H9 (cell line): ENCODE measurements around the gene GSC2. TPM values are rescaled to one million over a fixed set of nuclear protein-coding genes. Genes with fewer than 3 reads are reported as not detected.

Source experiments
- DNase-seq: peaks from one replicate; pipeline ENCODE4 v3.0.0-alpha.2; 2017
- H2AFZ ChIP-seq: one replicate; pipeline ENCODE4 v1.6.1; 2013; ENCODE audit warnings: mild to moderate bottlenecking, low read length, control low read depth, moderate library complexity
- H2AK5ac ChIP-seq: 2 replicates; pipeline ENCODE4 v1.6.1; 2013; ENCODE audit warnings: low read length, control low read depth, mixed read lengths; ENCODE audit not compliant: insufficient read length
- H2BK120ac ChIP-seq: one replicate; pipeline ENCODE4 v1.6.1; 2013; ENCODE audit warnings: low read depth, mild to moderate bottlenecking, low read length, control low read depth, inconsistent platforms; ENCODE audit not compliant: poor library complexity, severe bottlenecking
- H2BK12ac ChIP-seq: 2 replicates; pipeline ENCODE4 v1.6.1; 2013; ENCODE audit warnings: low read length, control low read depth, mixed read lengths, low read depth; ENCODE audit not compliant: insufficient read length
- H2BK15ac ChIP-seq: 2 replicates; pipeline ENCODE4 v1.6.1; 2013; ENCODE audit warnings: low read depth, low read length, control low read depth
- H2BK20ac ChIP-seq: one replicate; pipeline ENCODE4 v1.6.1; 2013; ENCODE audit warnings: low read depth, mild to moderate bottlenecking, low read length, control low read depth, inconsistent platforms; ENCODE audit not compliant: poor library complexity, severe bottlenecking
- H2BK5ac ChIP-seq: 2 replicates; pipeline ENCODE4 v1.6.1; 2013; ENCODE audit warnings: low read length, control low read depth, mixed read lengths; ENCODE audit not compliant: insufficient read length
- H3K14ac ChIP-seq: 2 replicates; pipeline ENCODE4 v1.6.1; 2013; ENCODE audit warnings: low read length, control low read depth; ENCODE audit not compliant: insufficient read depth
- H3K18ac ChIP-seq: 2 replicates; pipeline ENCODE4 v1.6.1; 2013; ENCODE audit warnings: low read depth, mild to moderate bottlenecking, mixed read lengths, low read length, control low read depth; ENCODE audit not compliant: insufficient read length
- H3K23ac ChIP-seq: 2 replicates; pipeline ENCODE4 v1.6.1; 2013; ENCODE audit warnings: low read length, control low read depth, mixed read lengths, low read depth; ENCODE audit not compliant: insufficient read length
- H3K23me2 ChIP-seq: 2 replicates; pipeline ENCODE4 v1.6.1; 2013; ENCODE audit warnings: low read depth, mild to moderate bottlenecking, mixed read lengths, low read length, control low read depth; ENCODE audit not compliant: insufficient read length, poor library complexity, severe bottlenecking
- H3K27ac ChIP-seq: 2 replicates; pipeline ENCODE4 v1.5.1; 2013; ENCODE audit warnings: low read length, control low read depth, mixed read lengths, low read depth; ENCODE audit not compliant: insufficient read length
- H3K27me3 ChIP-seq: 2 replicates; pipeline ENCODE4 v1.6.1; 2013; ENCODE audit warnings: low read length, control low read depth, inconsistent platforms; ENCODE audit not compliant: insufficient read depth
- H3K4ac ChIP-seq: 2 replicates; pipeline ENCODE4 v1.6.1; 2013; ENCODE audit warnings: low read depth, mild to moderate bottlenecking, control low read depth, inconsistent platforms, low read length, moderate library complexity
- H3K4me1 ChIP-seq: 2 replicates; pipeline ENCODE4 v1.6.1; 2013; ENCODE audit warnings: low read length, control low read depth, inconsistent platforms; ENCODE audit not compliant: insufficient read depth
- H3K4me2 ChIP-seq: 2 replicates; pipeline ENCODE4 v1.6.1; 2013; ENCODE audit warnings: low read length, control low read depth, mixed read lengths; ENCODE audit not compliant: insufficient read length, insufficient read depth
- H3K56ac ChIP-seq: 2 replicates; pipeline ENCODE4 v1.6.1; 2013; ENCODE audit warnings: low read depth, mild to moderate bottlenecking, mixed read lengths, low read length, control low read depth; ENCODE audit not compliant: insufficient read length
- H3K79me1 ChIP-seq: 2 replicates; pipeline ENCODE4 v1.6.1; 2013; ENCODE audit warnings: low read depth, mild to moderate bottlenecking, moderate library complexity, low read length, control low read depth, inconsistent platforms; ENCODE audit not compliant: insufficient read depth, poor library complexity, severe bottlenecking
- H3K79me2 ChIP-seq: 2 replicates; pipeline ENCODE4 v1.6.1; 2013; ENCODE audit warnings: low read length, control low read depth, inconsistent platforms; ENCODE audit not compliant: insufficient read depth
- H3K9ac ChIP-seq: 2 replicates; pipeline ENCODE4 v1.6.1; 2013; ENCODE audit warnings: low read length, control low read depth, mixed read lengths; ENCODE audit not compliant: insufficient read length; ENCODE audit errors: extremely low read depth
- H3K9me3 ChIP-seq: one replicate; pipeline ENCODE4 v1.6.1; 2013; ENCODE audit warnings: low read depth, low read length, inconsistent platforms; ENCODE audit not compliant: control insufficient read depth
- H3T11ph ChIP-seq: one replicate; pipeline ENCODE4 v1.6.1; 2013; ENCODE audit warnings: mild to moderate bottlenecking, low read length, control low read depth, inconsistent platforms
- H4K20me1 ChIP-seq: one replicate; pipeline ENCODE4 v1.6.1; 2013; ENCODE audit not compliant: control insufficient read depth, insufficient read length, insufficient read depth
- H4K5ac ChIP-seq: 2 replicates; pipeline ENCODE4 v1.6.1; 2013; ENCODE audit warnings: low read depth, mild to moderate bottlenecking, mixed read lengths, low read length, control low read depth; ENCODE audit not compliant: insufficient read length
- H4K8ac ChIP-seq: replicated peaks from 2 replicates; pipeline ENCODE4 v1.6.1; 2013; ENCODE audit warnings: low read length, control low read depth, mixed read lengths, low read depth; ENCODE audit not compliant: insufficient read length
- H4K91ac ChIP-seq: 2 replicates; pipeline ENCODE4 v1.6.1; 2013; ENCODE audit warnings: low read depth, mild to moderate bottlenecking, moderate library complexity, mixed read lengths, low read length, control low read depth; ENCODE audit not compliant: insufficient read length
- H3K27ac Mint-ChIP-seq, 3 experiments: 2 replicates in 2 of 3; 3 replicates in 1 of 3; pipeline ENCODE4 v1.8.0; 2020 to 2021; ENCODE audit warnings: mixed read lengths in 3 of 3, mild to moderate bottlenecking in 1 of 3, moderate library complexity in 1 of 3
- H3K27me3 Mint-ChIP-seq: 2 replicates; pipeline ENCODE4 v1.8.0; 2021; ENCODE audit warnings: low read depth, mild to moderate bottlenecking, moderate library complexity, mixed read lengths
- H3K36me3 Mint-ChIP-seq, 3 experiments: 2 replicates in 2 of 3; 3 replicates in 1 of 3; pipeline ENCODE4 v1.8.0; 2020 to 2021; ENCODE audit warnings: low read depth in 3 of 3, mixed read lengths in 3 of 3; ENCODE audit not compliant: insufficient read depth in 1 of 3
- H3K4me1 Mint-ChIP-seq, 2 experiments: 2 replicates each; pipeline ENCODE4 v1.8.0; 2020; ENCODE audit warnings: mixed read lengths in 2 of 2
- H3K4me3 Mint-ChIP-seq, 2 experiments: 2 replicates in 1 of 2; 3 replicates in 1 of 2; pipeline ENCODE4 v1.8.0; 2020 to 2021; ENCODE audit warnings: mild to moderate bottlenecking in 2 of 2, mixed read lengths in 2 of 2, moderate library complexity in 1 of 2
- H3K9me3 Mint-ChIP-seq, 2 experiments: 2 replicates in 1 of 2; 3 replicates in 1 of 2; pipeline ENCODE4 v1.8.0; 2020; ENCODE audit warnings: mild to moderate bottlenecking in 2 of 2, mixed read lengths in 2 of 2, moderate library complexity in 1 of 2
- WGBS: extraction: QIAGEN DNeasy Blood & Tissue Kit; methylation state at CpG from one replicate; pipeline ENCODE4 v1.1.7; 2013; ENCODE audit warnings: missing lambda C conversion rate, low lambda C conversion rate, mixed read lengths; ENCODE audit not compliant: insufficient read length; ENCODE audit errors: extremely low coverage; 5-methylcytosine and 5-hydroxymethylcytosine counted together
- total RNA-seq: library from RNA; stranded (reverse); gene quantifications from 2 replicates; pipeline ENCODE4 v1.2.1, GENCODE V29; 2021
- TF ChIP-seq, protein P1 (sequence below): fragments of 200-600 bp; sonication (generic); conservative IDR thresholded peaks from 3 replicates; pipeline ENCODE4 v1.8.0; 2021; ENCODE audit warnings: antibody characterized with exemption, mild to moderate bottlenecking

Gene GSC2
- total RNA-seq, 1 experiment from 2014 or later = 0.22 TPM

DNA sequence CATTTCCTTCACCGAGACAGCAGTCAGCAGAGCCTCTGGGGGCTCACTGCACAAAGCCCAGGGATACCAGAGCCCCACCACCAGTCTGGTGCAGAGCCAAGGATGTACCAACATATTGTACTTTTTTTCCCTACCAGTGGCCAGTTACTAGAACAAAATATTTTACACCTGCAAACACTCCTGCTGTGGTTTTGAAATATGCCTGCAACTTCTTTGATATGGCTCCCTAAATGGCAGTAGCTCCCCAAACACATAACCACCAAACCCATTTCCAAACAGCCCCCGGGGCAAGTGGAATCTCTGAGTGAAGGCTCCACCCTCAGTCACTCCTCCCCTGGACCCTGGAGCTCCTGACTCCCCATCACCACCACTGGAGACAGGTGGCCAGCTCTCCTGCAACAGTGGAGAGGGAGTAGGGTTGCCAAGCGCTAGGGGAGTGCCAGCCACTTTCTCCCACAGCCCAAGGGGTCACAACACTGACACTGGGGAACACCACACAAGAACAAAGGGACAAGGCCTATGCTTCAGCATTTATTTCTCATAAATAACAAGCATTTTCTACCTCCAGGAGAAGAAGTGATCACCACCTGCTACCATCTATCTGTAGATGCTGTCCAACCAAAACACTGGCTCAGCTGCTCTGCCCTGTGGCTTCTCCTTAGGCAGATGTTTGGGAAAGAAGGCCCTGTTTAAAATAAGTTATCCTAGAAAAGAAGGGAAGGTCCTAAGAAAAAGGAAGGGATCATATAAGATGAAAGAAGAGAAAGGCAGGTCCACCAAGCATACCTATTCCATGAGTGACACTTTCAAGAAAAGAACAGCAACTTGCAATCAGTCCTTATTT lies 43.0 kb downstream of the GSC2 start:
- Mint-ChIP-seq H3K27me3 (no peaks in the 10 kb centered on the region), H3K9me3 (no peaks in the 10 kb centered on the region), H3K4me3 (no peak overlapping the region), H3K27ac (no peak overlapping the region), H3K36me3 (peaks cover 0 to 4% (median 0%) of the 10 kb centered on the region in 3 experiments; a peak in 1 of 7 replicates), H3K4me1 (peaks cover 28 to 29% of the 10 kb centered on the region in 2 experiments)
- Histone ChIP-seq H2BK5ac (no peak overlapping the region), H3K23ac (no peak overlapping the region), H3K14ac (no peak overlapping the region), H3K56ac (no peak overlapping the region), H3K4me1 (peaks cover 8% of the 10 kb centered on the region; the same call in 1 of the 2 replicates), H4K20me1 (peaks cover 2% of the 10 kb centered on the region), H3K4ac (no peak overlapping the region), H3T11ph (no peak overlapping the region), H2BK120ac (no peak overlapping the region), H3K79me2 (peaks cover 18% of the 10 kb centered on the region; the same call in 1 of the 2 replicates), H3K18ac (no peak overlapping the region), H3K27ac (no peak overlapping the region), H3K27me3 (no peaks in the 10 kb centered on the region), H4K91ac (no peak overlapping the region), H3K9me3 (no peaks in the 10 kb centered on the region), H4K5ac (no peak overlapping the region), H3K9ac (no peak overlapping the region), H2AFZ (no peak overlapping the region), H2AK5ac (no peak overlapping the region), H2BK20ac (no peak overlapping the region), H3K4me2 (no peak overlapping the region), H3K23me2 (no peaks in the 10 kb centered on the region), H3K79me1 (peaks cover 4% of the 10 kb centered on the region), H2BK15ac (no peak overlapping the region), H4K8ac (no peak overlapping the region), H2BK12ac (no peak overlapping the region)
- no peak for DNase-seq
- WGBS = no CpG with 5 or more reads among the region's 3 CpGs
- TF ChIP-seq, protein P1, sequence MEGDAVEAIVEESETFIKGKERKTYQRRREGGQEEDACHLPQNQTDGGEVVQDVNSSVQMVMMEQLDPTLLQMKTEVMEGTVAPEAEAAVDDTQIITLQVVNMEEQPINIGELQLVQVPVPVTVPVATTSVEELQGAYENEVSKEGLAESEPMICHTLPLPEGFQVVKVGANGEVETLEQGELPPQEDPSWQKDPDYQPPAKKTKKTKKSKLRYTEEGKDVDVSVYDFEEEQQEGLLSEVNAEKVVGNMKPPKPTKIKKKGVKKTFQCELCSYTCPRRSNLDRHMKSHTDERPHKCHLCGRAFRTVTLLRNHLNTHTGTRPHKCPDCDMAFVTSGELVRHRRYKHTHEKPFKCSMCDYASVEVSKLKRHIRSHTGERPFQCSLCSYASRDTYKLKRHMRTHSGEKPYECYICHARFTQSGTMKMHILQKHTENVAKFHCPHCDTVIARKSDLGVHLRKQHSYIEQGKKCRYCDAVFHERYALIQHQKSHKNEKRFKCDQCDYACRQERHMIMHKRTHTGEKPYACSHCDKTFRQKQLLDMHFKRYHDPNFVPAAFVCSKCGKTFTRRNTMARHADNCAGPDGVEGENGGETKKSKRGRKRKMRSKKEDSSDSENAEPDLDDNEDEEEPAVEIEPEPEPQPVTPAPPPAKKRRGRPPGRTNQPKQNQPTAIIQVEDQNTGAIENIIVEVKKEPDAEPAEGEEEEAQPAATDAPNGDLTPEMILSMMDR = no peak
